ENCODE data around the gene GCNT1.

The GCNT1 gene

GRCh38 chr9:76534026-76534425, 75.0 kb downstream of the GCNT1 start:
- DNase-seq (ENCODE audit: low spot score): no peak

- no peak for DNase-seq (ENCODE audit: low spot score)
Measured at GRCh38 chr9:76537150-76537646, 78.2 kb downstream of the GCNT1 start.

- DNase-seq (ENCODE audit: low spot score): no peak
Measured at GRCh38 chr9:76539180-76539579, 80.2 kb downstream of the GCNT1 start.

GRCh38 chr9:76542360-76542759, 83.4 kb downstream of the GCNT1 start:
- DNase-seq (ENCODE audit: low spot score): no peak

GRCh38 chr9:76545191-76545590, 86.2 kb downstream of the GCNT1 start:
- no peak for DNase-seq (ENCODE audit: low spot score)

GRCh38 chr9:76552181-76552580, 93.2 kb downstream of the GCNT1 start:
- DNase-seq (ENCODE audit: low spot score): no peak

GRCh38 chr9:76552751-76553455, 93.9 kb downstream of the GCNT1 start:
- DNase-seq (ENCODE audit: low spot score): no peak

- no peak for DNase-seq (ENCODE audit: low spot score)
Measured at GRCh38 chr9:76553680-76554079, 94.7 kb downstream of the GCNT1 start.

Data from AG08396 (cell line).